GM21737 (cell line): Measurements from ENCODE around the gene TTYH3.
"Not testable (repeated sequence)": the region's sequence is repeated elsewhere in the genome, so short reads cannot be mapped to it uniquely, and the experiment has no call there.

ENCODE experiments used
- ATAC-seq: cut with Tn5 transposase; IDR thresholded peaks from one replicate; pipeline ENCODE4 v1.9.1; 2021; ENCODE audit warnings: mild to moderate bottlenecking, moderate library complexity; ENCODE audit not compliant: unreplicated experiment

The TTYH3 gene

GRCh38 chr7:2601907-2602306, 29.9 kb upstream of the TTYH3 start:
- ATAC-seq = no peak

- no peak for ATAC-seq
Observed at GRCh38 chr7:2602406-2603043, 29.3 kb upstream of the TTYH3 start.

- ATAC-seq = no peak
Observed at GRCh38 chr7:2603044-2603965, 28.5 kb upstream of the TTYH3 start.

- ATAC-seq = no peak
Observed at GRCh38 chr7:2604608-2605174, 27.1 kb upstream of the TTYH3 start.

- ATAC-seq = no peak
Observed at GRCh38 chr7:2605608-2606538, 25.9 kb upstream of the TTYH3 start.

GRCh38 chr7:2606539-2606936, 25.2 kb upstream of the TTYH3 start:
- ATAC-seq = no peak

GRCh38 chr7:2607122-2607922, 24.5 kb upstream of the TTYH3 start:
- ATAC-seq = no peak

GRCh38 chr7:2607923-2608904, 23.6 kb upstream of the TTYH3 start:
- ATAC-seq = no peak

- peak; percentile 65 for ATAC-seq
Observed at GRCh38 chr7:2608921-2609411, 22.8 kb upstream of the TTYH3 start.

GRCh38 chr7:2609646-2610045, 22.1 kb upstream of the TTYH3 start:
- ATAC-seq = not testable (repeated sequence)

- ATAC-seq = no peak
Observed at GRCh38 chr7:2610466-2610865, 21.3 kb upstream of the TTYH3 start.

GRCh38 chr7:2610898-2611297, 20.9 kb upstream of the TTYH3 start:
- no peak for ATAC-seq

GRCh38 chr7:2611401-2611800, 20.4 kb upstream of the TTYH3 start:
- ATAC-seq = no peak

GRCh38 chr7:2611922-2612321, 19.9 kb upstream of the TTYH3 start:
- no peak for ATAC-seq

- ATAC-seq = no peak
Observed at GRCh38 chr7:2612445-2613097, 19.2 kb upstream of the TTYH3 start.

- no peak for ATAC-seq
Observed at GRCh38 chr7:2613098-2613930, 18.5 kb upstream of the TTYH3 start.

- no peak for ATAC-seq
Observed at GRCh38 chr7:2613931-2614600, 17.7 kb upstream of the TTYH3 start.
